HepG2 (cell line): ENCODE measurements around the gene HMBS. TPM values are rescaled to one million over a fixed set of nuclear protein-coding genes. Genes with fewer than 3 reads are reported as not detected.

Experiments
- ARID4A ChIP-seq: sonication (generic); formaldehyde crosslinking; IDR thresholded peaks from 2 replicates; pipeline ENCODE4 v1.5.0; 2020; ENCODE audit warnings: mild to moderate bottlenecking, missing genetic modification reagents, borderline replicate concordance
- ELF4 ChIP-seq: sonication (generic); formaldehyde crosslinking; IDR thresholded peaks from 2 replicates; pipeline ENCODE4 v1.5.0; 2020; ENCODE audit warnings: missing genetic modification reagents, mild to moderate bottlenecking, moderate library complexity, borderline replicate concordance
- HOXA7 ChIP-seq: sonication (generic); formaldehyde crosslinking; IDR thresholded peaks from 2 replicates; pipeline ENCODE4 v1.8.1; 2022; ENCODE audit warnings: mild to moderate bottlenecking, missing genetic modification reagents, moderate library complexity
- NR2F6 ChIP-seq, 2 experiments: IDR thresholded peaks; 2 replicates each; pipeline ENCODE4 v1.6.1; 2016; ENCODE audit warnings: antibody characterized with exemption in 1 of 2, mild to moderate bottlenecking in 1 of 2
- PATZ1 ChIP-seq: sonication (generic); formaldehyde crosslinking; IDR thresholded peaks from 2 replicates; pipeline ENCODE4 v1.4.0; 2020; ENCODE audit warnings: missing genetic modification reagents
- SNAI1 ChIP-seq: sonication (generic); formaldehyde crosslinking; IDR thresholded peaks from 2 replicates; pipeline ENCODE4 v1.5.0; 2020; ENCODE audit warnings: mild to moderate bottlenecking, missing genetic modification reagents, borderline replicate concordance
- THAP7 ChIP-seq: sonication (generic); formaldehyde crosslinking; IDR thresholded peaks from 2 replicates; pipeline ENCODE4 v1.8.1; 2023; ENCODE audit warnings: mild to moderate bottlenecking, missing genetic modification reagents
- ZBED4 ChIP-seq: sonication (generic); formaldehyde crosslinking; IDR thresholded peaks from 2 replicates; pipeline ENCODE4 v1.4.0; 2020; ENCODE audit warnings: missing genetic modification reagents, borderline replicate concordance
- ZNF124 ChIP-seq: sonication (generic); formaldehyde crosslinking; IDR thresholded peaks from 2 replicates; pipeline ENCODE4 v1.4.0; 2020; ENCODE audit warnings: missing genetic modification reagents
- ZNF574 ChIP-seq: sonication (generic); formaldehyde crosslinking; IDR thresholded peaks from 2 replicates; pipeline ENCODE4 v1.4.0; 2020; ENCODE audit warnings: missing genetic modification reagents
- polyA plus RNA-seq, 8 experiments: library from polyadenylated mRNA; depleted of rRNA in 3 of 8; stranded (reverse) in 7 of 8; unstranded in 1 of 8; fragments of >200 nt; fragmentation: Illumina TruSeq in 4 of 8; extraction: Trizol in 4 of 8; gene quantifications; 2 replicates each; pipeline versions ENCODE4 v1.2.1 to v1.2.3, GENCODE V29; 2011 to 2016; ENCODE audit warnings: low read depth in 4 of 8, missing spikeins in 1 of 8, mixed read lengths in 1 of 8; ENCODE audit not compliant: insufficient read depth in 1 of 8
- total RNA-seq, 5 experiments: library from RNA; depleted of rRNA; stranded (reverse); fragments of >200 nt; fragmentation: Illumina TruSeq; extraction: Trizol; gene quantifications; 2 replicates each; pipeline ENCODE4 v1.2.3, GENCODE V29; 2016; ENCODE audit warnings: low read depth in 1 of 5

The HMBS gene
- total and polyA plus RNA-seq, 2 of the 13 experiments (the other 11 are each of a cell fraction or from before 2014, with no cell fraction given): 9.4 to 46.9 TPM

GRCh38 chr11:119100246-119100970, 15.7 kb downstream of the HMBS start (continued):
- TF ChIP-seq ARID4A (CRISPR knock-in tag) (no peak), THAP7 (CRISPR knock-in tag) (no peak), ZBED4 (CRISPR knock-in tag) (no peak), NR2F6 (IDR thresholded peaks at IDR 0.05) (no peak), NR2F6 (CRISPR knock-in tag; IDR thresholded peaks at IDR 0.05) (no peak), ELF4 (CRISPR knock-in tag) (no peak), ZNF574 (CRISPR knock-in tag) (peak; percentile 69), PATZ1 (CRISPR knock-in tag) (no peak), HOXA7 (CRISPR knock-in tag) (no peak), SNAI1 (no peak), ZNF124 (CRISPR knock-in tag) (no peak)
- TF ChIP-seq, all 625 proteins: peak for 15
